H1 (cell line): ENCODE data around the gene PIP5K1C. TPM values are rescaled to one million over a fixed set of nuclear protein-coding genes. Genes with fewer than 3 reads are reported as not detected.

Experiments used
- CHD7 ChIP-seq: fragments of 300-600 bp; sonication (generic); IDR thresholded peaks from 2 replicates; pipeline ENCODE4 v1.7.1; 2012; ENCODE audit warnings: low read length, moderate library complexity, mild to moderate bottlenecking, inconsistent platforms; ENCODE audit not compliant: insufficient replicate concordance
- GTF2F1 ChIP-seq: IDR thresholded peaks from 2 replicates; pipeline ENCODE4 v1.6.1; 2012; ENCODE audit warnings: low read depth, low read length, improper control_type of control experiment, borderline replicate concordance
- RFX5 ChIP-seq: IDR thresholded peaks from 2 replicates; pipeline ENCODE4 v1.6.1; 2011; ENCODE audit warnings: low read depth, low read length, improper control_type of control experiment, borderline replicate concordance
- SIX5 ChIP-seq: IDR thresholded peaks from 2 replicates; pipeline ENCODE4 v1.6.1; 2011; ENCODE audit warnings: mild to moderate bottlenecking, low read depth, low read length
- polyA plus RNA-seq, 7 experiments: library from polyadenylated mRNA; depleted of rRNA in 3 of 7; stranded (reverse) in 5 of 7; unstranded in 2 of 7; fragments of >200 nt in 5 of 7; fragments of 200-250 nt in 2 of 7; gene quantifications; 1 replicate in 5 of 7; 2 replicates in 1 of 7; 4 replicates in 1 of 7; pipeline versions ENCODE4 v1.2.1 to v1.2.3, GENCODE V29; 2011 to 2013; ENCODE audit warnings: missing spikeins in 2 of 7, mixed read lengths in 2 of 7
- total RNA-seq: library from RNA; stranded (reverse); fragmentation: NEBNext Ultra II Directional; extraction: Animal tissue kit (Norgen Biotek cat#: 25700); gene quantifications from 2 replicates; pipeline ENCODE4 v1.2.1, GENCODE V29; 2021

PIP5K1C gene
- total and polyA plus RNA-seq, 2 of the 8 experiments (the other 6 are each of a cell fraction or from before 2014, with no cell fraction given): 10.6 to 32.9 TPM

- no peak for TF ChIP-seq CHD7
- no peak for TF ChIP-seq SIX5
- no peak for TF ChIP-seq RFX5
- no peak for TF ChIP-seq GTF2F1
Observed at GRCh38 chr19:3614858-3615505, 85.3 kb downstream of the PIP5K1C start (continued).
